Neural cell (in vitro differentiated cells): ENCODE data around the gene FAT2.

Experiments
- CTCF ChIP-seq: fragments of 450-650 bp; IDR thresholded peaks from 2 replicates; pipeline ENCODE4 v1.5.1; 2014; ENCODE audit warnings: antibody characterized with exemption, mild to moderate bottlenecking, moderate library complexity; ENCODE audit not compliant: poor library complexity, severe bottlenecking
- POLR2AphosphoS5 ChIP-seq: IDR thresholded peaks from 2 replicates; pipeline ENCODE4 v1.6.1; 2012
- TAF1 ChIP-seq: IDR thresholded peaks from 2 replicates; pipeline ENCODE4 v1.6.1; 2012; ENCODE audit warnings: low read depth

- TF ChIP-seq POLR2AphosphoS5 (no peak), CTCF (no peak), TAF1 (no peak)
Measured at GRCh38 chr5:151591144-151591819, at the start of gene FAT2.
